Prostate gland (tissue), 2 donors: ENCODE results near the gene ARHGEF25. TPM values are rescaled to one million over a fixed set of nuclear protein-coding genes. Genes with fewer than 3 reads are reported as not detected.

Source experiments
- DNase-seq: peaks from one replicate; pipeline ENCODE4 v3.0.0-alpha.2; 2019; ENCODE audit warnings: low spot score
- H3K27ac ChIP-seq, 2 donors: fragments of 200-600 bp; sonication (generic); 2 replicates each; pipeline ENCODE4 v1.5.1; 2017 to 2019
- H3K27me3 ChIP-seq: fragments of 200-600 bp; sonication (generic); replicated peaks from 2 replicates; pipeline ENCODE4 v1.5.1; 2019; ENCODE audit not compliant: insufficient read depth
- H3K36me3 ChIP-seq, 2 donors: fragments of 200-600 bp; sonication (generic); 1 replicate in 1 of 2; 2 replicates in 1 of 2; pipeline versions ENCODE4 v1.5.1 to v1.8.1; 2017 to 2019
- H3K4me1 ChIP-seq: fragments of 200-600 bp; sonication (generic); replicated peaks from 2 replicates; pipeline ENCODE4 v1.5.1; 2019
- H3K4me3 ChIP-seq, 2 donors: fragments of 200-600 bp; sonication (generic); 2 replicates each; pipeline ENCODE4 v1.5.1; 2017 to 2019
- H3K9me3 ChIP-seq: fragments of 200-600 bp; sonication (generic); 2 replicates; pipeline ENCODE4 v1.5.1; 2017
- CTCF ChIP-seq, 4 experiments: fragments of 200-600 bp in 2 of 4; fragments of 450-650 bp in 2 of 4; sonication (generic) in 2 of 4; IDR thresholded peaks; 1 replicate in 3 of 4; 2 replicates in 1 of 4; pipeline ENCODE4 v1.5.1; 2016 to 2019; ENCODE audit warnings: antibody characterized with exemption in 4 of 4, mild to moderate bottlenecking in 2 of 4, moderate library complexity in 2 of 4
- POLR2A ChIP-seq: fragments of 450-650 bp; IDR thresholded peaks from one replicate; pipeline ENCODE4 v1.6.1; 2016; ENCODE audit warnings: antibody characterized with exemption, mild to moderate bottlenecking
- POLR2AphosphoS5 ChIP-seq: sonication (generic); formaldehyde crosslinking; IDR thresholded peaks from one replicate; pipeline ENCODE4 v1.6.1; 2017; ENCODE audit warnings: antibody characterized with exemption
- WGBS: methylation state at CpG from one replicate; pipeline ENCODE4 v1.1.5; 2018; 5-methylcytosine and 5-hydroxymethylcytosine counted together
- intact Hi-C: fragments of 100-400 bp; cut with DNase I; formaldehyde crosslinking; loops from one replicate; pipeline ENCODE4 v1.14.2; 2022
- total RNA-seq, 2 donors: library from RNA; depleted of rRNA; stranded (reverse); fragments of >200 nt; gene quantifications; one replicate each; pipeline ENCODE4 v1.1.0, GENCODE V29; 2016

Gene ARHGEF25
- total RNA-seq, 2 donors from 2014 or later: 16.6 to 32.5 TPM

GRCh38 chr12:57606399-57606798, 4.8 kb upstream of the ARHGEF25 start:
- DNase-seq: no peak
- intact Hi-C loops: loop anchor here (5.0 kb wide), 1 partner anchor 84 kb away; the partner anchor contains the start of genes DDIT3 and MBD6
- Histone ChIP-seq H3K27ac (no peak overlapping the region), H3K9me3 (no peaks in the 10 kb centered on the region), H3K36me3 (no peaks in the 10 kb centered on the region), H3K4me1 (no peaks in the 10 kb centered on the region), H3K27me3 (no peaks in the 10 kb centered on the region), H3K4me3 (no peak overlapping the region)
- 51% methylated on average over 2 of the region's 2 CpGs for WGBS
- TF ChIP-seq POLR2A (no peak), CTCF (IDR thresholded peaks at IDR 0.05) (no peak), POLR2AphosphoS5 (no peak)

GRCh38 chr12:57606821-57607220, 4.4 kb upstream of the ARHGEF25 start:
- no peak for DNase-seq
- H3K4me1 ChIP-seq: no peaks in the 10 kb centered on the region
- 81% methylated on average over 11 of the region's 11 CpGs for WGBS
- no peaks in the 10 kb centered on the region for H3K27me3 ChIP-seq
- no peak overlapping the region for H3K27ac ChIP-seq
- no peaks in the 10 kb centered on the region for H3K36me3 ChIP-seq
- intact Hi-C loops: loop anchor here (5.0 kb wide), 1 partner anchor 85 kb away; the partner anchor contains the start of genes DDIT3 and MBD6
- TF ChIP-seq CTCF (IDR thresholded peaks at IDR 0.05): no peak
- no peak for TF ChIP-seq POLR2AphosphoS5
- no peak for TF ChIP-seq POLR2A
- H3K9me3 ChIP-seq: no peaks in the 10 kb centered on the region
- no peak overlapping the region for H3K4me3 ChIP-seq

- TF ChIP-seq CTCF (IDR thresholded peaks at IDR 0.05) (no peak), POLR2A (no peak), POLR2AphosphoS5 (no peak)
- no peaks in the 10 kb centered on the region for H3K4me1 ChIP-seq
- 85% methylated on average over 12 of the region's 12 CpGs for WGBS
- H3K9me3 ChIP-seq: no peaks in the 10 kb centered on the region
- no peak overlapping the region for H3K4me3 ChIP-seq
- H3K27ac ChIP-seq: no peak overlapping the region
- intact Hi-C loops: loop anchor here (5.0 kb wide), 1 partner anchor 86 kb away; the partner anchor contains the start of genes DDIT3 and MBD6
- no peaks in the 10 kb centered on the region for H3K36me3 ChIP-seq
- H3K27me3 ChIP-seq: no peaks in the 10 kb centered on the region
- DNase-seq: no peak
Observed at GRCh38 chr12:57607958-57608663, 3.1 kb upstream of the ARHGEF25 start.

- 55% methylated on average over 19 of the region's 19 CpGs for WGBS
- DNase-seq: no peak
Observed at GRCh38 chr12:57609101-57609780, 2.0 kb upstream of the ARHGEF25 start.

More at GRCh38 chr12:57609101-57609780, 2.0 kb upstream of the ARHGEF25 start:
- no peaks in the 10 kb centered on the region for H3K36me3 ChIP-seq
- H3K9me3 ChIP-seq: no peaks in the 10 kb centered on the region
- TF ChIP-seq POLR2A (no peak), CTCF (IDR thresholded peaks at IDR 0.05) (no peak), POLR2AphosphoS5 (no peak)
- intact Hi-C loops: loop anchor here (5.0 kb wide), 1 partner anchor 87 kb away; the partner anchor contains the start of genes DDIT3 and MBD6
- no peaks in the 10 kb centered on the region for H3K27me3 ChIP-seq
- peak overlapping the region; percentile 79 to 82 for H3K27ac ChIP-seq
- no peaks in the 10 kb centered on the region for H3K4me1 ChIP-seq
- no peak overlapping the region for H3K4me3 ChIP-seq
